ENCODE results near the gene SHD.

DNA sequence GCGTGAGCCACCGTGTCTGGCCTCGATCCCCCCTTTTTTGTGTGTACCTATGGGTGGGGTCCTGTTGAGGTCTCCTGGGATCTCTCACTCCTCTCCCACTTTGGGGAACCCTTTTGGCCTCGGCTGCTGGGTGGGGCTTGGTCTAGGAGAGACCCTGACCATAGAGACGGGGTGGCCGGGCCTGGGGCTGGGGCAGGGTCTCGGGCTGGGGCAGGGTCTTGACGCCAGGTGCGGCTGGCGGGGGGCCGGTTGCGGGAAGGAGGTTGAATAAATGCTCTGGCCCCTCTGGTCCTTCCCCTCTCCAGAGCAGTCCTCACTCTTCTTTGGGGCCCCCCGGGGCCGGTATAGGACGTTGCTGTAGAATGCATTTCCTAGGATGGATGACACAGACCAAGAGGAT, 13.4 kb downstream of the SHD start:
- TF ChIP-seq POLR2A (IDR thresholded peaks at IDR 0.05; ENCODE audit: low read depth, low read length) (no peak), POLR2AphosphoS5 (IDR thresholded peaks at IDR 0.05; ENCODE audit: low read depth, low read length) (no peak), TAF1 (IDR thresholded peaks at IDR 0.05; ENCODE audit: low read depth, low read length) (no peak)

Measured in GM12891 (cell line).